IMR-90 (cell line): ENCODE results near the gene TYW5.

Source experiments
- CEBPB ChIP-seq: IDR thresholded peaks from 2 replicates; pipeline ENCODE4 v1.6.1; 2012; ENCODE audit warnings: low read depth, low read length, improper control_type of control experiment
- CTCF ChIP-seq: conservative IDR thresholded peaks from 2 replicates; pipeline ENCODE4 v1.5.1; 2012; ENCODE audit warnings: mild to moderate bottlenecking, low read depth, low read length, improper control_type of control experiment
- MAFK ChIP-seq: IDR thresholded peaks from 2 replicates; pipeline ENCODE4 v1.6.1; 2012; ENCODE audit warnings: low read depth, low read length, improper control_type of control experiment
- POLR2A ChIP-seq: IDR thresholded peaks from 2 replicates; pipeline ENCODE4 v1.6.1; 2012; ENCODE audit warnings: mild to moderate bottlenecking, low read depth, low read length
- RAD21 ChIP-seq: IDR thresholded peaks from 2 replicates; pipeline ENCODE4 v1.6.1; 2012; ENCODE audit warnings: low read length, improper control_type of control experiment
- RCOR1 ChIP-seq: IDR thresholded peaks from 2 replicates; pipeline ENCODE4 v1.6.1; 2012; ENCODE audit warnings: mild to moderate bottlenecking, low read length, improper control_type of control experiment; ENCODE audit not compliant: insufficient replicate concordance
- SMC3 ChIP-seq: fragments of 150-350 bp; IDR thresholded peaks from 2 replicates; pipeline ENCODE4 v1.6.1; 2016; ENCODE audit warnings: low read depth, mild to moderate bottlenecking, antibody characterized with exemption, low read length, moderate library complexity
- USF2 ChIP-seq: fragments of 150-350 bp; IDR thresholded peaks from 2 replicates; pipeline ENCODE4 v1.6.1; 2017; ENCODE audit warnings: mild to moderate bottlenecking, antibody characterized with exemption, low read length, low read depth

- TF ChIP-seq CTCF (no peak), CEBPB (no peak), POLR2A (no peak), MAFK (no peak), USF2 (no peak), RAD21 (no peak), RCOR1 (no peak), SMC3 (no peak)
These were observed 52.7 kb downstream of the TYW5 start for GRCh38 chr2:199902486-199903110.
